Daoy (cell line): ENCODE results near the gene MYOM1. TPM values are rescaled to one million over a fixed set of nuclear protein-coding genes. Genes with fewer than 3 reads are reported as not detected.

Experiments used
- DNase-seq: peaks from one replicate; pipeline ENCODE4 v3.0.0-alpha.2; 2015; ENCODE audit warnings: low read depth
- total RNA-seq: library from RNA; depleted of rRNA; stranded (reverse); fragments of >200 nt; shearing (Covaris generic); gene quantifications from 2 replicates; pipeline ENCODE4 v1.2.3, GENCODE V29; 2014; rRNA removed

The MYOM1 gene
- total RNA-seq = not detected in 2 replicates

GRCh38 chr18:3219631-3220335, at the start of gene MYOM1:
Gene MYOM1, minus strand, starts transcription at chr18:3219968. Its CDS starts 4,745 bp downstream, at chr18:3215223.
- DNase-seq = no peak

GRCh38 chr18:3269241-3269913, 49.6 kb upstream of the MYOM1 start:
- no peak for DNase-seq

GRCh38 chr18:3268306-3268705, 48.5 kb upstream of the MYOM1 start:
- no peak for DNase-seq

GRCh38 chr18:3266062-3266608, 46.4 kb upstream of the MYOM1 start:
- no peak for DNase-seq

GRCh38 chr18:3265564-3266033, 45.8 kb upstream of the MYOM1 start:
- no peak for DNase-seq

- DNase-seq = no peak
These were observed 44.6 kb upstream of the MYOM1 start for GRCh38 chr18:3264362-3264761.

GRCh38 chr18:3263132-3263700, 43.4 kb upstream of the MYOM1 start:
- no peak for DNase-seq

- DNase-seq = no peak
These were observed 42.7 kb upstream of the MYOM1 start for GRCh38 chr18:3262234-3263131.

- DNase-seq = peak; percentile 84
These were observed 41.8 kb upstream of the MYOM1 start, which contains the start of gene MYL12B for GRCh38 chr18:3261373-3262233. Gene MYL12B, plus strand, starts transcription at chr18:3262133. Its CDS starts 10,766 bp downstream, at chr18:3272899.

- no peak for DNase-seq
These were observed 41.2 kb upstream of the MYOM1 start for GRCh38 chr18:3260995-3261372.

- no peak for DNase-seq
These were observed 37.9 kb upstream of the MYOM1 start for GRCh38 chr18:3257627-3258120.

- DNase-seq = no peak
These were observed 37.2 kb upstream of the MYOM1 start for GRCh38 chr18:3256693-3257626.

- no peak for DNase-seq
These were observed 35.9 kb upstream of the MYOM1 start for GRCh38 chr18:3255611-3256165.

- no peak for DNase-seq
These were observed 35.0 kb upstream of the MYOM1 start for GRCh38 chr18:3254725-3255124.

GRCh38 chr18:3252843-3253242, 33.1 kb upstream of the MYOM1 start:
- no peak for DNase-seq

- no peak for DNase-seq
These were observed 32.2 kb upstream of the MYOM1 start for GRCh38 chr18:3251963-3252277.

GRCh38 chr18:3251249-3251962, 31.6 kb upstream of the MYOM1 start:
- no peak for DNase-seq
